ENCODE measurements around the gene INSIG1. TPM values are rescaled to one million over a fixed set of nuclear protein-coding genes. Genes with fewer than 3 reads are reported as not detected.
A peak's percentile ranks its signal among the peaks of the same experiment; 100 is the strongest.

INSIG1 gene
- total RNA-seq, 1 experiment from 2014 or later: 54.7 TPM

GRCh38 chr7:155306673-155307470 is 9.2 kb downstream of the INSIG1 start:
- RAD21 ChIA-PET (ENCODE audit: low non-redundant PET in 1 of 2, low total read pairs in 2 of 2, uncharacterized antibody in 2 of 2, unreplicated experiment in 2 of 2): no interaction called here
- POLR2A ChIA-PET: no interaction called here
- Histone ChIP-seq H3K9me3 (ENCODE audit: control insufficient read depth in 1 of 2, insufficient read depth in 1 of 2, low read depth in 1 of 2, low read length in 2 of 2) (no peaks in the 10 kb centered on the region), H3K9ac (ENCODE audit: low read length) (peak overlapping the region; percentile 1; the same call in 1 of the 2 replicates), H3K27me3 (ENCODE audit: insufficient read depth, low read length) (no peaks in the 10 kb centered on the region), H2AFZ (ENCODE audit: low read depth, low read length, poor library complexity, severe bottlenecking) (no peak overlapping the region), H3K4me3 (replicated peaks in 1 of 2; ENCODE audit: low read depth in 1 of 2, low read length in 2 of 2) (no peak overlapping the region), H3K79me2 (ENCODE audit: insufficient read depth, low read length) (no peaks in the 10 kb centered on the region; the same call in 1 of the 2 replicates), H3K36me3 (ENCODE audit: control insufficient read depth in 1 of 2, insufficient read depth in 2 of 2, low read length in 2 of 2) (peaks cover 23 to 41% of the 10 kb centered on the region in 2 experiments), H3K27ac (ENCODE audit: low read depth, low read length) (no peak overlapping the region), H3K4me1 (ENCODE audit: control insufficient read depth in 1 of 2, insufficient read depth in 2 of 2, low read length in 2 of 2) (peaks cover 0 to 19% of the 10 kb centered on the region in 2 experiments; a peak in 2 of 4 replicates), H4K20me1 (ENCODE audit: insufficient read depth) (no peaks in the 10 kb centered on the region), H3K4me2 (ENCODE audit: low read length) (peak overlapping the region; percentile 43), H3K9me2 (ENCODE audit: insufficient read depth) (no peaks in the 10 kb centered on the region)
- no TSS peak for BruUV-seq (replicated peaks)
- ATAC-seq (peak; percentile 83), DNase-seq (ENCODE audit: low read depth, low spot score) (no peak)
- peak; percentile 71 for TF ChIP-seq JUND (IDR thresholded peaks at IDR 0.05)
- TF ChIP-seq POLR2AphosphoS5 (IDR thresholded peaks at IDR 0.05; ENCODE audit: low read depth, low read length): peak; percentile 18; the same call in 1 of the 2 replicates
- no peak for TF ChIP-seq EZH2phosphoT487 (IDR thresholded peaks at IDR 0.05; ENCODE audit: borderline replicate concordance)
- no peak for TF ChIP-seq ATF3 (IDR thresholded peaks at IDR 0.05)
- 0 out of 2 replicates have a peak, but pooled peaks have one; percentile 39 for TF ChIP-seq CBX3 (IDR thresholded peaks at IDR 0.05; ENCODE audit: low read depth)
- TF ChIP-seq FOSL1 (IDR thresholded peaks at IDR 0.05; ENCODE audit: low read depth): peak; percentile 85
- no peak for TF ChIP-seq CEBPB (IDR thresholded peaks at IDR 0.05; ENCODE audit: low read depth)
- TF ChIP-seq ELF1 (IDR thresholded peaks at IDR 0.05; ENCODE audit: borderline replicate concordance, low read depth): no peak
- peak; percentile 33; the same call in 1 of the 2 replicates for TF ChIP-seq SRF (IDR thresholded peaks at IDR 0.05; ENCODE audit: low read depth)
- TF ChIP-seq ZBTB33 (IDR thresholded peaks at IDR 0.05; ENCODE audit: extremely low read depth, insufficient replicate concordance, low read length): no peak
- TF ChIP-seq YY1 (IDR thresholded peaks at IDR 0.05; ENCODE audit: extremely low read depth, insufficient replicate concordance, low read depth, low read length): no peak
- 0 out of 2 replicates have a peak, but pooled peaks have one; percentile 35 for TF ChIP-seq MAX (IDR thresholded peaks at IDR 0.05)
- TF ChIP-seq REST (IDR thresholded peaks at IDR 0.05; ENCODE audit: low read depth): no peak
- TF ChIP-seq ZNF274 (IDR thresholded peaks at IDR 0.05; ENCODE audit: low read depth, low read length): no peak
- no peak for TF ChIP-seq POLR2A (IDR thresholded peaks at IDR 0.05; ENCODE audit: borderline replicate concordance, extremely low read depth, insufficient read depth, insufficient read length)
- TF ChIP-seq SP1 (IDR thresholded peaks at IDR 0.05; ENCODE audit: low read depth): peak; percentile 52
- CTCF ChIA-PET: no interaction called here
- intact Hi-C loops (cut with micrococcal nuclease): no loop called here

Measured in HCT116 (cell line).